AG08395 (cell line): ENCODE data around the gene GAGE1.
"Not testable (repeated sequence)": the region's sequence is repeated elsewhere in the genome, so short reads cannot be mapped to it uniquely, and the experiment has no call there.

Experiments
- DNase-seq: peaks from one replicate; pipeline ENCODE4 v3.0.0; 2012; ENCODE audit warnings: mixed read lengths, low spot score

Gene GAGE1, protein sequence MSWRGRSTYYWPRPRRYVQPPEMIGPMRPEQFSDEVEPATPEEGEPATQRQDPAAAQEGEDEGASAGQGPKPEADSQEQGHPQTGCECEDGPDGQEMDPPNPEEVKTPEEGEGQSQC

DNA sequence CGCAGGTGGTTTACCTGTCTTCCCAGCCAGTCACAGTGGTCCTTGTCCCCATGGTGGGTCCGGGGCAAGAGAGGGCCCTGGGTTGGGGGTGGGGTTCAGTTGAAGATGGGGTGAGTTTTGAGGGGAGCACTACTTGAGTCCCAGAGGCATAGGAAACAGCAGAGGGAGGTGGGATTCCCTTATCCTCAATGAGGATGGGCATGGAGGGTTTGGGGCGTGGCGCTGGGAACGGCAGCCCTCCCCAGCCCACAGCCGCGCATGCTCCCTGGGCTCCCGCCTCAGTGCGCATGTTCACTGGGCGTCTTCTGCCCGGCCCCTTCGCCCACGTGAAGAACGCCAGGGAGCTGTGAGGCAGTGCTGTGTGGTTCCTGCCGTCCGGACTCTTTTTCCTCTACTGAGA lies at the start of gene GAGE1:
Gene GAGE1 (plus strand): TSS at position 301 of the 400 bp plus-strand sequence. CDS start 1,155 bp downstream, outside the sequence.
- not testable (repeated sequence) for DNase-seq

DNA sequence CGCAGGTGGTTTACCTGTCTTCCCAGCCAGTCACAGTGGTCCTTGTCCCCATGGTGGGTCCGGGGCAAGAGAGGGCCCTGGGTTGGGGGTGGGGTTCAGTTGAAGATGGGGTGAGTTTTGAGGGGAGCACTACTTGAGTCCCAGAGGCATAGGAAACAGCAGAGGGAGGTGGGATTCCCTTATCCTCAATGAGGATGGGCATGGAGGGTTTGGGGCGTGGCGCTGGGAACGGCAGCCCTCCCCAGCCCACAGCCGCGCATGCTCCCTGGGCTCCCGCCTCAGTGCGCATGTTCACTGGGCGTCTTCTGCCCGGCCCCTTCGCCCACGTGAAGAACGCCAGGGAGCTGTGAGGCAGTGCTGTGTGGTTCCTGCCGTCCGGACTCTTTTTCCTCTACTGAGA lies 47.8 kb upstream of the GAGE1 start, which contains the start of gene GAGE12E:
Gene GAGE12E (plus strand): TSS at position 301 of the 400 bp plus-strand sequence. CDS start 1,155 bp downstream, outside the sequence.
- not testable (repeated sequence) for DNase-seq

DNA sequence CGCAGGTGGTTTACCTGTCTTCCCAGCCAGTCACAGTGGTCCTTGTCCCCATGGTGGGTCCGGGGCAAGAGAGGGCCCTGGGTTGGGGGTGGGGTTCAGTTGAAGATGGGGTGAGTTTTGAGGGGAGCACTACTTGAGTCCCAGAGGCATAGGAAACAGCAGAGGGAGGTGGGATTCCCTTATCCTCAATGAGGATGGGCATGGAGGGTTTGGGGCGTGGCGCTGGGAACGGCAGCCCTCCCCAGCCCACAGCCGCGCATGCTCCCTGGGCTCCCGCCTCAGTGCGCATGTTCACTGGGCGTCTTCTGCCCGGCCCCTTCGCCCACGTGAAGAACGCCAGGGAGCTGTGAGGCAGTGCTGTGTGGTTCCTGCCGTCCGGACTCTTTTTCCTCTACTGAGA lies 38.3 kb upstream of the GAGE1 start, which contains the start of gene GAGE12F:
Gene GAGE12F (plus strand): TSS at position 301 of the 400 bp plus-strand sequence. CDS start 1,155 bp downstream, outside the sequence.
- not testable (repeated sequence) for DNase-seq

- not testable (repeated sequence) for DNase-seq
Measured at GRCh38 chrX:49568728-49569127, 30.1 kb upstream of the GAGE1 start.

DNA sequence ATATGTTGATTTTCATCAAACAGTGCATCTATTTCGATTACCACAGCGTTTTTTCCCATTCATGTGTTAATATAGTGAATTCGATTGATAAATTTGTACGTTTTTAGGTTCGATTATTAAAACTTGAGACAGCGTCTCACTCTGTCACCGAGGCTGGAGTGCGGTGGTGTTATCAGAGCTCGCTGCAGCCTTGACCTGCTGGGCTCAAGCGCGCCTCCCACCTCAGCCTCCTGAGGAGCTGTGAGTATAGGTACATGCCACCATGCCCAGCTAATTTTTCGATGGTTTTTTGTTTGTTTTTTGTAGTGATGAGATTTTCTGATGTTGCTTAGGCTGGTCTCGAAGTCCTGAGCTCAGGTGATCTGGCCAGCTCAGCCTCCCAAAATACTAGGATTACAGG lies 29.7 kb upstream of the GAGE1 start:
- not testable (repeated sequence) for DNase-seq

DNA sequence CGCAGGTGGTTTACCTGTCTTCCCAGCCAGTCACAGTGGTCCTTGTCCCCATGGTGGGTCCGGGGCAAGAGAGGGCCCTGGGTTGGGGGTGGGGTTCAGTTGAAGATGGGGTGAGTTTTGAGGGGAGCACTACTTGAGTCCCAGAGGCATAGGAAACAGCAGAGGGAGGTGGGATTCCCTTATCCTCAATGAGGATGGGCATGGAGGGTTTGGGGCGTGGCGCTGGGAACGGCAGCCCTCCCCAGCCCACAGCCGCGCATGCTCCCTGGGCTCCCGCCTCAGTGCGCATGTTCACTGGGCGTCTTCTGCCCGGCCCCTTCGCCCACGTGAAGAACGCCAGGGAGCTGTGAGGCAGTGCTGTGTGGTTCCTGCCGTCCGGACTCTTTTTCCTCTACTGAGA lies 28.7 kb upstream of the GAGE1 start, which contains the start of gene GAGE12G:
Gene GAGE12G (plus strand): TSS at position 301 of the 400 bp plus-strand sequence. CDS start 1,155 bp downstream, outside the sequence.
- DNase-seq: not testable (repeated sequence)

DNA sequence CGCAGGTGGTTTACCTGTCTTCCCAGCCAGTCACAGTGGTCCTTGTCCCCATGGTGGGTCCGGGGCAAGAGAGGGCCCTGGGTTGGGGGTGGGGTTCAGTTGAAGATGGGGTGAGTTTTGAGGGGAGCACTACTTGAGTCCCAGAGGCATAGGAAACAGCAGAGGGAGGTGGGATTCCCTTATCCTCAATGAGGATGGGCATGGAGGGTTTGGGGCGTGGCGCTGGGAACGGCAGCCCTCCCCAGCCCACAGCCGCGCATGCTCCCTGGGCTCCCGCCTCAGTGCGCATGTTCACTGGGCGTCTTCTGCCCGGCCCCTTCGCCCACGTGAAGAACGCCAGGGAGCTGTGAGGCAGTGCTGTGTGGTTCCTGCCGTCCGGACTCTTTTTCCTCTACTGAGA lies 19.2 kb upstream of the GAGE1 start, which contains the start of gene GAGE12H:
Gene GAGE12H (plus strand): TSS at position 301 of the 400 bp plus-strand sequence. CDS start 1,155 bp downstream, outside the sequence.
- DNase-seq: not testable (repeated sequence)

- not testable (repeated sequence) for DNase-seq
Measured at GRCh38 chrX:49589196-49589595, 9.6 kb upstream of the GAGE1 start, which contains the start of gene GAGE2A. Gene GAGE2A (plus strand): TSS chrX:49589496. CDS start chrX:49590651, 1,155 bp downstream.

GRCh38 chrX:49589769-49590478 lies 8.9 kb upstream of the GAGE1 start:
- not testable (repeated sequence) for DNase-seq

DNA sequence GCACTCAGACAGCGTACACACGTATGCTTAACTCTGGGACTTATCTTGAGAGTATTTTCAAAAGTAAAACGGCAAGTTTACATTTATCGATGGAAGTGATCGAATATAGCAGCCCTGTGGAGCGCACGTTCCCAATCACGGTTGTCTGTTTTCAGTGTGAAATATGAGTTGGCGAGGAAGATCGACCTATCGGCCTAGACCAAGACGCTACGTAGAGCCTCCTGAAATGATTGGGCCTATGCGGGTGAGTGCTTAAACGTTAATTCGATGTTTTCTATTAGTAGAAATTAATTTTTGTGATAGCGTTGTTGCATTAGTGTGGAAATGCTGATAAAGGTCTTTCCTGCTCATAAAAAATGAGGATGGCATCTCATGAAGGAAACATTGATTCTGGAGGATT lies 8.3 kb upstream of the GAGE1 start:
- not testable (repeated sequence) for DNase-seq

GRCh38 chrX:49610718-49611310 lies 12.0 kb downstream of the GAGE1 start:
- DNase-seq: no peak

DNA sequence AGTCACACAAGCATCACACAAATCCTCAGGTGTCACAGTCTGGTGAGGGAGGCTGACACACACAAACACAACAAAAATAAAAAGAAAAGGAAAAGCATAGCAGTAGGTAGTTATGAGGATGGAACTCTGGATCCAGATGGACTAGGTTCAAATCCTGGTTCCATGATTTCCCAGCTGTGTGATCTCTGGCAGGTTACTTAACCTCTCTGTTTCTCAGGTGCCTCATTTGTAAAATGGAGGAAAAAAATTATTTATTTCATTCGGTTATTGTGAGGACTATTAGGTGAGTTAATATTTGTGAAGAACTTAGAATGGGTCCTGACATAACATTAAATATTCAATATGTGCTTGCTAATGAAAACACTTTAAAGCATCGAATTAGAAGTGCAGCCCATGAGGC lies 19.8 kb downstream of the GAGE1 start:
- no peak for DNase-seq

GRCh38 chrX:49627086-49627777 lies 28.4 kb downstream of the GAGE1 start:
- no peak for DNase-seq

GRCh38 chrX:49644991-49645637 lies 46.3 kb downstream of the GAGE1 start:
- DNase-seq: no peak

DNA sequence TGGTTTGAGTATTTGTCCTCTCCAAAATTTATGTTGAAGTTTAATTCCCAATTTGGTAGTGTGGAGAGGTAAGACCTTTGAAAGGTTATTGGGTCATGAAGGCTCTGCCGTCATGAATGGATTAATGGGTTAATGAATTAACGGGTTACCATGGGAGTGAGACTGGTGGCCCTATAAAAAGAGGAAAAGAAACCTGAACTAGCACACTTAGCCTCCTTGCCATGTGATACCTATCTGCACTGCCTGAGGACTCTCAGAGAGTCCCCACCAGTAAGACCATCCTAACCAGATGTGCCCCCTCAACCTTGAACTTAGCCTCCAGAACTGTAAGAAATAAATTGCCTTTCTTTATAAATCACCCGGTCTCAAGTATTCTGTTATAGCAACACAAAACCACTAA lies 57.7 kb downstream of the GAGE1 start:
- no peak for DNase-seq
